ENCODE data around the gene EVA1A.

Gene EVA1A

DNA sequence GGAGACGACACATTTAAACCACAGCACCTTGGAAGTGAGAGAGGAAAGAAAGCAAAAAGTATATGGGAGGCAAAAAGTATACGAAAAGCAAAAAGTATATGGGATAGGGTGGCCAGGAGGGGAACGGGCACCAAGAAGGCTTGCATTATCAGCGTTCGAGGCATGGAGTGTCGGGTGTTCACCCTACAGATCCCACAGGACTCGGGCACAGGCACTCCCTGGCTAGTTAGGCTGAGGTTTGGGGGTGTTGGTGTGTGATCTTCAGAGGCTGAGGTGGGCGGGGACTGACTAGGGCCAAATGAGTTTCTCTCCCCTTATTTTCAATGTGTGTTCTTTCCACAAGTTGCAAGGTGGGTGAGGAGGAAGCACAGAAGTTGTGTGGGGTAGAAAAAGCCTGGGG is 86.6 kb downstream of the EVA1A start:
- FAIRE-seq (no peak), DNase-seq (ENCODE audit: insufficient read length, low spot score) (no peak)
- TF ChIP-seq POLR2A (IDR thresholded peaks at IDR 0.05; ENCODE audit: low read depth, low read length): no peak

DNA sequence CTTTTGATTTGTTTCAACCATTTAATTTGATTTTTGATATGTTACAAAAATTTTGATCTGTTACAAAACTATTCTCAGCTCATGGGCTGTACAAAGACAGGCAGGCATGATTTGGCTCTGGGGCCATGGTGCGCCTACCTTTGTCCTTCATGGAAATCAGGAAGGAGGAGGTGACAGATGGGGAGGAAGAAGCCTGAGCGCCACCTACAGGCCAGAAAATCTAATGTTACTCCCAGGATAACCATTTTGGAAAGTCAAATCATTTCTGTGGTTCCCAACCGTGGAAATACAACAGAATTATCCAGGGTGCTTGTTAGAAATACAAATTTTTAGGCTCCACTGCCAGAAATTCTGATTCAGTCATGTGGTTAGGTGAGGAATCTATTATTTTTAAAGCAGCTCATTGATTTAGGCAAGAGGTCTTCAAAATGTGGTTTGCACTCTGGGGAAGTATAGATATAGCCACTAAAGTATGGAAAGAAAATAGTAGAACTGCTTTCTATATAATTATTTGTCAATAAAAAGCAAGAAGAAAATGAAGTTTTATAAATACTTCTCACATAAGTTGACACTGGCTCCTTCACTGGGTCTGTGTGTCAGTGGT is 93.9 kb downstream of the EVA1A start:
- TF ChIP-seq POLR2A (IDR thresholded peaks at IDR 0.05; ENCODE audit: low read depth, low read length): no peak
- DNase-seq (ENCODE audit: insufficient read length, low spot score): no peak
- FAIRE-seq: peak; percentile 82

DNA sequence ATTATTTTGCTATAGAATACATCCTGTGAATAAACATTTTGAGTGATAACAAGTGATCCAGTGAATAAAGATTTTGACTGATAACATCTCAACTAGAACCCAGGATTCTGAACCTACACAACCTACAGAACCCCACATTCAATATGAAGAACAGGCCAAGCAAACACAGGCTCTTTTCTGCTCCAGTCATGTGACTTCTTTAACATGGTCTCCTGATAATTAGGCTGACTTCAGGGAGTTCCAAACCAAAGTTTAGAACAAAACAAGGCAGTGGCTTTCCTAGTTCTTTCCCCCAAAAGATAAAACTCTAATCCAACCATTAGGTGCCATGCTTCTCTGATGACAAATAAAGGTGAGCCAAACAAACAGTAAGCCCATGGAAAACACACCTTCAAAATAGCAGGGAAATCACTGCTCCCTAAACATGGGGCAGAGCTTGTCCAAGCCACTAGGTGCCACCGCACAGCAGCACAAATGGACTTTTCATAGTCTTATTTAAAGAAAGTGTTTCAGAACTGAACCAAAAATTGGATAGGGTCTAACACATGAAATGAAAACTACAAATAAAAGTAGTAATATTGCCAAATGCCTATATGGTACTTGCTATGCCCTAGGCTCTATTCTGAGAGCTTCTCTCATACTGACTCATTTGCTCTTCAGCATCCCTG is 95.3 kb downstream of the EVA1A start:
- TF ChIP-seq POLR2A (IDR thresholded peaks at IDR 0.05; ENCODE audit: low read depth, low read length): no peak
- DNase-seq (ENCODE audit: insufficient read length, low spot score): no peak
- FAIRE-seq: peak; percentile 91

DNA sequence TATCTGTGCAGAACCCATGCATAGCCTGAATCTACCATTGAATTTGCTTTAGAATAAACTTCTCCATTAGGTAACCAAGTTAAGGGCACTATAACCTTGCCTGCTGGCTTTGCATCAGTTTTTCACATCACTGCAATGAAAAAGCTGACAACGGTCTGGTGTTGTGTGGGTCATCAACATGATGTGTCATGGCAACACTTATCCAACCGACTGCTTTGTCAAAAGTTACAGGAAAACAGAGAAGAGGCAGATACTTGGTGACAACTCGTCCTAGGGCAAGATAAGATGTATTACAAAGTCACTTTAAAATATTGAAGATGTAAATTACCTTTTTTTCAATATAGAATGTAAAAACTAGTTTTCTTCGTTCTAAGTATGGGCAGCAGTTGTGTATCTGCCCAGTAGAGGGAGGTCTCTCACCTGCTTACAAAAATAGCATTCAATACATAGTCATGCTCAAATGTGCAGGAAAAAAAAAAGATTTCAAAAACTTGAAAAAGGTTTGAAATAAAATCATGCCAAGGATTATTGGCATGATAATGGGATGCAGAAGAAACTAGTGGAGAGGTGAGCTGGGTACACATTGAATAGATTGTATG is 96.3 kb downstream of the EVA1A start:
- no peak for TF ChIP-seq POLR2A (IDR thresholded peaks at IDR 0.05; ENCODE audit: low read depth, low read length)
- FAIRE-seq: no peak
- DNase-seq (ENCODE audit: insufficient read length, low spot score): no peak

DNA sequence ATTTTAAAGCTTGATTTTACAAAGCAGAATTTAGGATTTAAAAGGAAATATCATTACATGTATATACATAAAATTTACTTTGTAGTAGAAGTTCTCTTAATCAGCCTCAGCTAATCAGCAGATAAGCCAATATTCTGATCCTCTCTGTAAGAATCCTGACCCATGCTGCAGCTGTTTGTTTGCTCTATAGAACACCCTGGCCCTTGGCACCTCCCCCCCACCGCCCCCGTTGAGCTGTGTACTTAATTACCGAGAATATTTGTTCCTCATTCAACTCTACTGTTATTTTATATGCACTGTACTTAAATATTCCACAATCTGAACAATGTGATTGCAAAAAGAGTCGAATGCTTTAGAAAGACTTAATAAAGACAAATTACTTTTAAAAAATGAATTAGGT is 98.0 kb downstream of the EVA1A start:
- TF ChIP-seq POLR2A (IDR thresholded peaks at IDR 0.05; ENCODE audit: low read depth, low read length): no peak

DNA sequence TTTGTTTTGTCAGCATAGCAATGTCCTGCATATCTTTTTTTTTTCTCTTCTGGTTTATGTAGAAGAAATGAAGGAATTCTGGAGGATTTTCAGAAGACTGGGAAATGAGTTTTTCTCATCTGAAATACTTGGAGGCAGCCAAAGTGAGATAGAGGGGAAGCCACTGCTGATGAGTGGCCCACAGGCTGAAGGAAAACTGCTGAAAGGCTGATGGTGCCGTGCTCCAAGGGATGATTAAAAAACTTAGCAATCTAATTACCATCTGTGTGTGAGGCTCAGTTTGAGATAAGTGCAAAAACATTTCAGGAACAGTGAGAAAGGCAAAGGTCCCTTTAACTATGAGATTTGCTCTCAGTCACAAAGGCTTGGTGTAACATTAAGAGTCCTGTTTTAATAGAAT is 98.5 kb downstream of the EVA1A start:
- no peak for FAIRE-seq
- DNase-seq (ENCODE audit: insufficient read length, low spot score): no peak
- no peak for TF ChIP-seq POLR2A (IDR thresholded peaks at IDR 0.05; ENCODE audit: low read depth, low read length)

More for the DNA sequence above, 98.0 kb downstream of the EVA1A start:
- DNase-seq (ENCODE audit: insufficient read length, low spot score) (no peak), FAIRE-seq (no peak)

DNA sequence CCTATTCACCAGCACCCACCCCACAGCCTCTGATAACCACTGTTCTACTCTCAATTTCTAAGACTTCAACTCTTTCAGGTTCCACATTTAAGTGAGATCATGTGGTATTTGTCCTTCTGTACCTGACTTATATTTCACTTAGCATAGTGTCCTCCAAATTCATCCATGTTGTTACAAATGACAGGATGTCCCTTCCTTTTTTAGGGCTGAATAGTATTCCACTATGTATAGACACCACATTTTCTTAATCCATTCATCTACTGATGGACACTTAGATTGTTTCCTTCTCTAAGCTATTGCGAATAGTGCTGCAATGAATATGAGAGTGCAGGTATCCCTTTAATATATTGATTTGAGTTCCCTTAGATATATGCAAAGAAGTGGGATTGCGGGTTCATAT is 100.1 kb downstream of the EVA1A start:
- FAIRE-seq (no peak), DNase-seq (ENCODE audit: insufficient read length, low spot score) (no peak)
- no peak for TF ChIP-seq POLR2A (IDR thresholded peaks at IDR 0.05; ENCODE audit: low read depth, low read length)

DNA sequence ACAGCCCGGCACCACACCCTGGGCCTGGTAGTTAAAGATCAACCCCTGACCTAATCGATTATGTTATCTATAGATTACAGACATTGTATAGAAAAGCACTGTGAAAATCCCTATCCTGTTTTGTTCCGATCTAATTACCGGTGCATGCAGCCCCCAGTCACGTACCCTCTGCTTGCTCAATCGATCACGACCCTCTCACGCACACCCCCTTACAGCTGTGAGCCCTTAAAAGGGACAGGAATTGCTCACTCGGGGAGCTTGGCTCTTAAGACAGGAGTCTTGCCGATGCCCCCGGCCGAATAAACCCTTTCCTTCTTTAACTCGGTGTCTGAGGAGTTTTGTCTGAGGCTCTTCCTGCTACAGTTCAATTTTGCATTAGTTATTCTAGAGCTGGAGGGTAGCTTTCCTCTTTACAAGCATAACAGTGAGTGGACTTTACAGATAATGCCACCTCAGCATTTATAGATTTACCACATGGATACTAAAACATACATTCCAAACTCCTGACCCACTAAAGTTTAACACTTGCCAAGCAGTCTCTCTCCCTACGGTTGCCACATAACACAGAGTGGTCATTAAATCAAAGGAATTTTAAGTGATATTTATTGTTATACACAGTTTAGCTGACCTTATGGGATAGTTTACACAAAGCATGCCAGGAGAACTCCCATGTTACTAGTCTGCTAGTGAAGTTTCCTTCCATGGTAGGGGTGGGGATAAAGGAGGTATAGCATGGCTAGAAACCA is 101.0 kb downstream of the EVA1A start:
- no peak for TF ChIP-seq POLR2A (IDR thresholded peaks at IDR 0.05; ENCODE audit: low read depth, low read length)
- DNase-seq (ENCODE audit: insufficient read length, low spot score) (no peak), FAIRE-seq (no peak)

DNA sequence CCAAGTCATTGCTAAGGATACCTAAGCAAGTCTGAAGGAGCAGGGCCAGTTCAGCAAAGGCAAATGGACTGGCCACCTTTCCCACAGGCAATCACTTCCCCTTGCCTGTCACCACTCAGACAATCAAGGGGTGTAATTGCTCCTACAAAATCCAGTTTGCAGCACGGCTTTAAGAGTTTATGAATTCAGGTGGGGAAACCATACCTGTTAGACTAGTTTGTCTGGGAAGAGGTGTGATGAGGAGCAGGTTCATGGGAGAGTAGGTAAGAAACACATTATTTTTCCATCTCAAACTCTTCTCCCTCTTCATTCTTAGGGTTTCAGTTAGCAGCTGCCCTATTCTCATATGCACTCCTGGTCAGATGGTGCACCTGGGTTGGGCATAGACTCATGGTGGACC is 102.5 kb downstream of the EVA1A start:
- no peak for DNase-seq (ENCODE audit: insufficient read length, low spot score)
- TF ChIP-seq POLR2A (IDR thresholded peaks at IDR 0.05; ENCODE audit: low read depth, low read length): no peak
- FAIRE-seq: no peak

DNA sequence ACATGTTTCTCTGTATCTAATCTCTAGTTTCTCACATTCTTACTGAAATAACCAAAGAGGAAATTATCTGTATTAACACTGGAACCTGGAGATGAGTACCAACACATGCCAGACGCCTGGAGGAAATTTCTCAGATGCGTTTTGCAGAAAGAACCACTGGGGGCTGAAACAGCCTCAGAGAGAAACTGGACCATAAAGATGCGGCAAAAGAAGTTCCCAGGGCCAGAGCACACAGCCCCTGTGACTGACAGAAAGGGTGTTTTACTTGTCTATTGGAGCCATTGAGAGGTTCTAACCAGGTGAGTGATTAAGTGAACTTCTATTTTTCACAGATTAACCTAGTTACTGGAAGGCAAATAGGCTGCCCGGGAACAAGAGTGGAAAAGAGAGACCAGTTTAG is 103.9 kb downstream of the EVA1A start:
- FAIRE-seq (no peak), DNase-seq (ENCODE audit: insufficient read length, low spot score) (no peak)
- no peak for TF ChIP-seq POLR2A (IDR thresholded peaks at IDR 0.05; ENCODE audit: low read depth, low read length)

DNA sequence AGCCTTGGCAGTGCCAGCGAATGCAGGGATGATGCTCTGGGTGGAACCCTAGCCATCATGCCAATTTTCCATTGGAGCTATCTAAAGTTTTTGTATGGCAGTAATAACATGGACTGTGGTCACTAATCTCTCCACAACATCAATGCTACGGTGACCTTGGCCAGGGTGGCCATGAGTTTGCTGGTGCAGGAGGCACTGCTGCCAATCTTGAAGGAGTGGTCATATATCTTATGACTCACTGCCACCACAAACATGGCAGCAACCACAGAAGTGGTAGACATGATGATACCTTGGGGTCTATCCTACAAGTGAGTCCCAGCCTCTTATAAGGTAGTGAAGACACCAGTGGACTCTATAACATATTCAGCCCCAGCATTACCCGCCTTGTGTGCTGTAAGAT is 104.6 kb downstream of the EVA1A start:
- no peak for DNase-seq (ENCODE audit: insufficient read length, low spot score)
- no peak for FAIRE-seq
- TF ChIP-seq POLR2A (IDR thresholded peaks at IDR 0.05; ENCODE audit: low read depth, low read length): no peak

DNA sequence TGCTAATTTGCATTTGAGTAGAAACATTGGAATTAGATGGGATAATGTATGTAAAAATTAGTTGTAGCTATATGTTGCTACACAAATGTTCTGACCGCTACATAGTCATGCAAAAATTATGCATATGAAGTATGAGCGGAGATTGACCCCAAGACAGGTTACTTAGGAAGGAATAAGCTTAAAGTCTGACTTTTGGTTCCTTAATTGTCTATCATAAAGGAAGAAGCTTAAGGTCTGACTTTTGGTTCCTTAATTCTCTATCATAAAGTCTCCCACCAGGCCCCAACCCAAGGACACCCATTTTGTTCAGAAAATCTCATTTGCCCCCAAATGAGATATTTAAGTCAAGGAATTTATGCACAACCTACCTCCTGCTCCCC is 106.5 kb downstream of the EVA1A start:
- DNase-seq (ENCODE audit: insufficient read length, low spot score): no peak
- TF ChIP-seq POLR2A (IDR thresholded peaks at IDR 0.05; ENCODE audit: low read depth, low read length): no peak
- FAIRE-seq: no peak

DNA sequence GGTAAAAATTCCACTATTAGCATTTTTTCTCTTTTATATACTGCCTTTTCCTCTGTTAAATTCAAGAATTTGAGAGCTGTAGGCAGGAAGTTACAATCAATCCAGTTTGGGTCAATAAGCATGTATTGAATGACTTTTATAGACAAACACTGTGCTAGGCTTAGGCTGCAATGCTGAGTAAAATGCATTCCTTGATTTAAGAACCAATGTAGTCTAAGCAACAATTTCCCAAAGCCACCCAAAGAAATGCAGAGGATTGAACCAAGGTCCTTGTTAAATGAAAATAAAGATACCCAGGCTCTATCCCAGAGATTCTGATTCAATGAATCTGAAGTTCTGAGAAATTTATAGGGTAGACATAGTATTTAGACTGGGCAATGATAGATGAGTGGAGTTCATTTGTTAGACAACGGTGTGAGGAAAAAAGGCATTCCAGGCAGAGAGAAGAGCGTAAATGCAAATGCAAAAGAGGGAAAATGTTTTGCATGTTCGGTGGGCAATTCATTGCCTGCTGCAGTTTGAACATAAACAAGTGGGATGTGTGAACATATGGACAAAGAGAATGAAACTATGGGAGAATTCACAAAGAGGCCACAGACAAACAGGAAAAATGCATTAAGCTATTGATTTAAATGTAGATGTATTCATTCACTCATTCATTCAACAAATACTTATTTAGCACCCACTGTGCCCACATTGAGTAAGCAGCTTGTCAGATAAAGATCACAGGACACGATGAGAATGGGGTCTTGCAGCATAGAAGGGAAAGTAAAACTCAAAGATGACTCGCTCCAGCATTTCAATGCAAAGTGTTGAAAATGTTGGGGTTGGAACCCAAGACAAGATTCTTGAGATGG is 107.1 kb downstream of the EVA1A start:
- no peak for TF ChIP-seq POLR2A (IDR thresholded peaks at IDR 0.05; ENCODE audit: low read depth, low read length)
- FAIRE-seq: no peak
- no peak for DNase-seq (ENCODE audit: insufficient read length, low spot score)

DNA sequence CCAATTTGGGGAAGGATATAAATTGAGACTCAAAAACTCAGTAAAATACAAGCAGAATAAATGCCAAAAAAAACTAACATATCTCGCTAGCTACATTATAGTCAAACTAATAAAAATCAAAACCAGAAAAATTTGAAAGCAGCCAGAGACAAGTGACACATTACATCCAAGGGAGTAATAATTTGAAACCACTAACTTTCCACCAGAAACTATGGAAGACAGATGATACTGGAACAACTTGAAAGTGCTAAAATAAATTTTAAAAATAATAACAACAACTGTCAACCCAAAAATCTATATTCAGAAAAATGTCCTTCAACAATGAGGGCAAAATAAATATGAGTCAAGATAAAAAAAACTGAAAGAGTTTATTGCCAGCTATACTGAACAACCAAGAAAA is 110.7 kb downstream of the EVA1A start:
- FAIRE-seq (no peak), DNase-seq (ENCODE audit: insufficient read length, low spot score) (no peak)
- TF ChIP-seq POLR2A (IDR thresholded peaks at IDR 0.05; ENCODE audit: low read depth, low read length): no peak
